Right lobe of liver (tissue), 4 donors: ENCODE data around the gene C22orf31.

Experiments used
- POLR2A ChIP-seq: fragments of 450-650 bp; IDR thresholded peaks from one replicate; pipeline ENCODE4 v1.6.1; 2017; ENCODE audit warnings: antibody characterized with exemption, mild to moderate bottlenecking
- TF ChIP-seq, protein P1 (sequence below), 4 donors: fragments of 200-600 bp in 3 of 4; fragments of 450-650 bp in 1 of 4; IDR thresholded peaks; one replicate each; pipeline versions ENCODE4 v1.5.1 to v1.8.0; 2016 to 2022; ENCODE audit warnings: antibody characterized with exemption in 4 of 4, mild to moderate bottlenecking in 2 of 4
- donor health status: DM: no; HTN: no; CAD: no.
- donor health status: DM: no; HTN: no; CAD: no.
- donor health status: DM: no; HTN: yes; CAD: no.

DNA sequence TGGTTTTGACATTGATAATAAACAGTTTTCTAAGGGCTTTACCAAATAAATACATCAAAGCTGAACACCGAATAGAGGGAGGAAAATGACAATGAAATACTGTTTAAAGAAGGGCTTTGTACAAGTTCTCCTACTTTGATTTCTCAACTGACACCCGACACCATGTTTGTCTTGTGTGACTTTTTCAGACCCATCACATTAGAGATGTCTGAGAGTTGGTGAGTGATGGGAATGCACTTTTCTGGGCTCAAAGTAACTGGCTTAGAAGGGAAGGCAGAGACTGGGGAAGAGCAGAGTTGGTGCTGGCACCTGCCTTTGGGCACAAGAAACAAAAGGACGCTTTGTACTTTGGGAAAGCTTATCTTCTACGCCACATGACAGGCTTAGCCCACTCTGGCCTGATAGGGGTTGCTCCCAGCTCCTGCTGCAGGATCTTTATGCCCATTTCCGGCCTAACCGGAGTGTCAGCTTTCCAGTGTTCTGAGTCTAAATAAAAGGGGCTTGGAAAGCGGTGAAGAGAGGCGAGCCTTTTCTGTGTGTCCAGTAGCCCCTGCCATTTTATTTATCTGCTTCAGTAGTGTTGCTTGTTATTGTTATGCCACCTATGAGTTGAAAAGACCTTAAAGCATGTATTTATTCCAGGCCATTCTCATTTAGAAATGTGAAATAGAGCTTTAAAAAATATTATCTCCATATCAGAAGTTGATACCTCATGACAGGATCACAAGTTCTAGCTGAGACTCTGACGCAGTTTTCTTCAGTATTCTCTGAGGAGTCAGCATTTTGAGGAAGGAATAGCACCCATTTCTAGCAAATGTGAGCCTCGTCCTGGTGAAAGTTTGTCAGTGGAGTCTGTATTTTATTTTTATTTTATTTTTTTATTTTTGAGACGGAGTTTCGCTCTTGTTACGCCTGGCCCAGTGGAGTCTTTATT, 35.4 kb upstream of the C22orf31 start:
- TF ChIP-seq, protein P1, sequence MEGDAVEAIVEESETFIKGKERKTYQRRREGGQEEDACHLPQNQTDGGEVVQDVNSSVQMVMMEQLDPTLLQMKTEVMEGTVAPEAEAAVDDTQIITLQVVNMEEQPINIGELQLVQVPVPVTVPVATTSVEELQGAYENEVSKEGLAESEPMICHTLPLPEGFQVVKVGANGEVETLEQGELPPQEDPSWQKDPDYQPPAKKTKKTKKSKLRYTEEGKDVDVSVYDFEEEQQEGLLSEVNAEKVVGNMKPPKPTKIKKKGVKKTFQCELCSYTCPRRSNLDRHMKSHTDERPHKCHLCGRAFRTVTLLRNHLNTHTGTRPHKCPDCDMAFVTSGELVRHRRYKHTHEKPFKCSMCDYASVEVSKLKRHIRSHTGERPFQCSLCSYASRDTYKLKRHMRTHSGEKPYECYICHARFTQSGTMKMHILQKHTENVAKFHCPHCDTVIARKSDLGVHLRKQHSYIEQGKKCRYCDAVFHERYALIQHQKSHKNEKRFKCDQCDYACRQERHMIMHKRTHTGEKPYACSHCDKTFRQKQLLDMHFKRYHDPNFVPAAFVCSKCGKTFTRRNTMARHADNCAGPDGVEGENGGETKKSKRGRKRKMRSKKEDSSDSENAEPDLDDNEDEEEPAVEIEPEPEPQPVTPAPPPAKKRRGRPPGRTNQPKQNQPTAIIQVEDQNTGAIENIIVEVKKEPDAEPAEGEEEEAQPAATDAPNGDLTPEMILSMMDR (IDR thresholded peaks at IDR 0.05): no peak
- no peak for TF ChIP-seq POLR2A
